ENCODE data around the gene DNAJC9. TPM values are rescaled to one million over a fixed set of nuclear protein-coding genes. Genes with fewer than 3 reads are reported as not detected.

Gene DNAJC9
- total RNA-seq, 1 donor from 2014 or later, result 60.2 TPM

Other genes with a start within 250 kb of the DNAJC9 start
- gene P4HA1, start 150.4 kb downstream of the DNAJC9 start, total RNA-seq, result 30.0 and 32.6 TPM in 2 replicates
- gene NUDT13, start 136.8 kb downstream of the DNAJC9 start, total RNA-seq, result 0.73 and 0.86 TPM in 2 replicates
- gene ECD, start 79.2 kb downstream of the DNAJC9 start, total RNA-seq, result 30.2 and 31.7 TPM in 2 replicates
- 14.1 and 14.2 TPM in 2 replicates for gene FAM149B1, start 79.1 kb downstream of the DNAJC9 start, total RNA-seq
- gene MRPS16, start 5.4 kb upstream of the DNAJC9 start, total RNA-seq, result 105 and 107 TPM in 2 replicates
- gene CFAP70, start 111.6 kb upstream of the DNAJC9 start, total RNA-seq, result 0.20 and 0.25 TPM in 2 replicates
- 115 and 117 TPM in 2 replicates for gene ANXA7, start 166.8 kb upstream of the DNAJC9 start, total RNA-seq
- 3.3 and 3.9 TPM in 2 replicates for gene MSS51, start 186.3 kb upstream of the DNAJC9 start, total RNA-seq
- 47.3 and 49.7 TPM in 2 replicates for gene PPP3CB, start 248.8 kb upstream of the DNAJC9 start, total RNA-seq